Measurements from ENCODE around the gene EPS15. TPM values are rescaled to one million over a fixed set of nuclear protein-coding genes. Genes with fewer than 3 reads are reported as not detected.

Gene EPS15
- total RNA-seq, 1 donor, result 82.2 TPM

DNA sequence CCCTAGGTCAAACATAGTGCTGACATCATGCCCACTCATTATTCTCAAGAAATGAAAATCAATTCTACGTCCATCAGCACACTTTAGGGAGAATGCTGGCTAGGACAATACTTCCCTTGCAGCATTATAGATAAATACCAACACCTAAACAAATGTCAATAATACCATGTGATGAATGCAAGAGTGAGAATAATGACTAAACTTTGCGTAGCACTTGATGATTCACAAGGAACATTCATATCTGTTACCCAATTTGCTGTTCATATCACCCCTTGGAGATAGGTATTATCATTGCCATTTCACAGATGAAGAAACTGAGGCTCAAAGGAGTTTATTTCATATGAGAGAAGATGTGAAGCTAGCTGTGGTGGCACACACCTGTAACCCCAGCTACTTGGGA lies 24.8 kb upstream of the EPS15 start:
- DNase-seq (ENCODE audit: insufficient read length, low spot score, missing footprints), result no peak
- H3K79me2 ChIP-seq (ENCODE audit: insufficient read depth, low read length), result no peaks in the 10 kb centered on the region
- no peak overlapping the region for H3K4me3 ChIP-seq (ENCODE audit: insufficient read depth, low read length)
- no peaks in the 10 kb centered on the region for H4K20me1 ChIP-seq (ENCODE audit: insufficient read depth, low read length)
- no peak overlapping the region for H2AFZ ChIP-seq (ENCODE audit: low read length)
- H3K27me3 ChIP-seq (ENCODE audit: insufficient read depth, low read length), result no peaks in the 10 kb centered on the region
- no peak overlapping the region for H3K4me2 ChIP-seq (ENCODE audit: insufficient read depth, low read length)
- no peak overlapping the region for H3K27ac ChIP-seq (ENCODE audit: low read depth, low read length)
- H3K4me1 ChIP-seq (ENCODE audit: insufficient read depth, low read length), result peaks cover 10% of the 10 kb centered on the region
- TF ChIP-seq, protein P1, sequence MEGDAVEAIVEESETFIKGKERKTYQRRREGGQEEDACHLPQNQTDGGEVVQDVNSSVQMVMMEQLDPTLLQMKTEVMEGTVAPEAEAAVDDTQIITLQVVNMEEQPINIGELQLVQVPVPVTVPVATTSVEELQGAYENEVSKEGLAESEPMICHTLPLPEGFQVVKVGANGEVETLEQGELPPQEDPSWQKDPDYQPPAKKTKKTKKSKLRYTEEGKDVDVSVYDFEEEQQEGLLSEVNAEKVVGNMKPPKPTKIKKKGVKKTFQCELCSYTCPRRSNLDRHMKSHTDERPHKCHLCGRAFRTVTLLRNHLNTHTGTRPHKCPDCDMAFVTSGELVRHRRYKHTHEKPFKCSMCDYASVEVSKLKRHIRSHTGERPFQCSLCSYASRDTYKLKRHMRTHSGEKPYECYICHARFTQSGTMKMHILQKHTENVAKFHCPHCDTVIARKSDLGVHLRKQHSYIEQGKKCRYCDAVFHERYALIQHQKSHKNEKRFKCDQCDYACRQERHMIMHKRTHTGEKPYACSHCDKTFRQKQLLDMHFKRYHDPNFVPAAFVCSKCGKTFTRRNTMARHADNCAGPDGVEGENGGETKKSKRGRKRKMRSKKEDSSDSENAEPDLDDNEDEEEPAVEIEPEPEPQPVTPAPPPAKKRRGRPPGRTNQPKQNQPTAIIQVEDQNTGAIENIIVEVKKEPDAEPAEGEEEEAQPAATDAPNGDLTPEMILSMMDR (IDR thresholded peaks at IDR 0.05; ENCODE audit: extremely low read depth, low read depth, low read length), result no peak
- H3K36me3 ChIP-seq (ENCODE audit: insufficient read depth, low read length), result no peaks in the 10 kb centered on the region
- no peaks in the 10 kb centered on the region for H3K9me3 ChIP-seq (ENCODE audit: low read depth, low read length)

DNA sequence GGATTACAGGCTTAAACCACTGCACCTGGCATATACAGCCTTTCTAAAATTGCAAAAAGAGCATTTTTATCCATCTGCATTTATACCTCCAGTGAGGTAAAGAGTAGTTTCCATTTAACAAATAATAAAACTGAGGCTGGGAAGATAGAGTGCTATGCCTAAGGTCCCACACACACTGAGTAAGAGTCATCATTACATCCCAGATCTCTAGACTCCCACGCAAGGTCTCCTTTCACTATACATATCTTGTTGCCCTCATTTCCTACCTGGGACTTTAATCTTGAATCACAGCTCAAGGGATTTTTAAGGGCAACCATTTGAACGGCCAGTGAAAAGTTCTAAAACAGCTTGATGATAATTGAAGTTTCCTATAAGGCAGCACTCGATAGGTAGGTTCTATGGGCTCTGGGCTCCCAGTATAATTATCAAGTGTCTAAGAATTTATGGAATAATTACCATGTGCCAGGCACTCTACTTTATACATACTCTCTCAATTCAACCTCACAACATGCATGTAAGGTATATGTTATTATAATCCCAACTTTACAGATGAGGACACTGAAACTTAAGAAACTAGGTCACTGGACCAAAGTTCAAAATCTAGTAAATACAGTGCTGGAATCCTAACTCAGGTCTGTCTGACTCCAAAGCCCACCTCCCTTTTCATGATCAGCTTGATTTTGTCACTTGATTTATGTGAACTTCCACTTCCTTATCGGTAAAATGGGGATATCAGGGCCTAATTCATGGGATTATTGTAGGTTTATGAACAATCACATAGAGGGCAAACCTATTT lies 23.3 kb upstream of the EPS15 start:
- no peaks in the 10 kb centered on the region for H4K20me1 ChIP-seq (ENCODE audit: insufficient read depth, low read length)
- no peak overlapping the region for H3K4me3 ChIP-seq (ENCODE audit: insufficient read depth, low read length)
- H3K27me3 ChIP-seq (ENCODE audit: insufficient read depth, low read length), result no peaks in the 10 kb centered on the region
- no peaks in the 10 kb centered on the region for H3K9me3 ChIP-seq (ENCODE audit: low read depth, low read length)
- no peaks in the 10 kb centered on the region for H3K79me2 ChIP-seq (ENCODE audit: insufficient read depth, low read length)
- no peak overlapping the region for H2AFZ ChIP-seq (ENCODE audit: low read length)
- no peaks in the 10 kb centered on the region for H3K36me3 ChIP-seq (ENCODE audit: insufficient read depth, low read length)
- no peak for DNase-seq (ENCODE audit: insufficient read length, low spot score, missing footprints)
- TF ChIP-seq, protein P1 (IDR thresholded peaks at IDR 0.05; ENCODE audit: extremely low read depth, low read depth, low read length), result no peak
- H3K27ac ChIP-seq (ENCODE audit: low read depth, low read length), result no peak overlapping the region
- no peak overlapping the region for H3K4me2 ChIP-seq (ENCODE audit: insufficient read depth, low read length)
- H3K4me1 ChIP-seq (ENCODE audit: insufficient read depth, low read length), result peaks cover 10% of the 10 kb centered on the region

DNA sequence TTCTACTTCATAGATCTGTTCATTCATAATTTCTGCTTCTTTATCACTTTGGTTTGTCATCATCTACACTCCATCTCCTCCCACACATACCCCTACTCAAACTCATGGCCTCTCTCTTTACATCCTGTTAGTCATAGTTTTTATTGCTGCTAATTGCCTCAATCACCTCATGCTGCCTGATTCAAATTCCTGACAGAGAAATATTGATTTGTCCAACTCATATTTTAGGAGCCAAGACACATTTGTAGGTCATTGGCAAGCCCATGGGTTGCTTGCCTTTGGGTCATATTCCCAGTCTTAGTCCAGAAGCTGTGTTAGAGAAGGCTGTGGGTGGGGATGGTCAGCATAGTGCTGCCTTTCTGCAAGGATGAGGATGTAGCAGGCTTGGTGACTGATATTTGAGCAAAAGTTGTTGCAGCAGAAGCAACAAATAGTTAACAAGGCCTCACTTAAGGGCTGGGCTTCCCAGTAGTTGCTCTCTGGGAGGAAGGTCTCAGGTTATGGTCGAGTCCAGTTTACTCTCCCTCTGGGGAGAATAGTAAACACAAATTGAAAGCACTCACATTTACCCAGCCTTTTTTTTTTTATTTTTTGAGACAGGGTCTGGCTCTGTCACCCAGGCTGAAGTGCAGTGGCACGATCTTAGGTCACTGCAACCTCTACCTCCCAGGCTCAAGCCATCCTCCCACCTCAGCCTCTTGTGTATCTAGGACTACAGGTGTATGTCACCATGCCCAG lies 22.4 kb upstream of the EPS15 start:
- H2AFZ ChIP-seq (ENCODE audit: low read length), result no peak overlapping the region

More for the DNA sequence above, 22.4 kb upstream of the EPS15 start:
- Histone ChIP-seq H3K79me2 (ENCODE audit: insufficient read depth, low read length) (no peaks in the 10 kb centered on the region), H4K20me1 (ENCODE audit: insufficient read depth, low read length) (no peaks in the 10 kb centered on the region), H3K36me3 (ENCODE audit: insufficient read depth, low read length) (no peaks in the 10 kb centered on the region), H3K9me3 (ENCODE audit: low read depth, low read length) (no peaks in the 10 kb centered on the region), H3K4me1 (ENCODE audit: insufficient read depth, low read length) (peaks cover 10% of the 10 kb centered on the region), H3K4me2 (ENCODE audit: insufficient read depth, low read length) (no peak overlapping the region), H3K4me3 (ENCODE audit: insufficient read depth, low read length) (no peak overlapping the region), H3K27ac (ENCODE audit: low read depth, low read length) (no peak overlapping the region), H3K27me3 (ENCODE audit: insufficient read depth, low read length) (no peaks in the 10 kb centered on the region)
- TF ChIP-seq, protein P1 (IDR thresholded peaks at IDR 0.05; ENCODE audit: extremely low read depth, low read depth, low read length), result no peak
- no peak for DNase-seq (ENCODE audit: insufficient read length, low spot score, missing footprints)
